Muscle layer of colon (tissue), 2 donors: Measurements from ENCODE around the gene GSTM4.

Source experiments
- H3K27ac ChIP-seq: one replicate; pipeline ENCODE4 v1.7.0; 2013; ENCODE audit warnings: low read depth, mild to moderate bottlenecking, low read length, moderate library complexity
- H3K27me3 ChIP-seq, 2 donors: one replicate each; pipeline ENCODE4 v1.7.0; 2013; ENCODE audit warnings: low read length in 2 of 2, mild to moderate bottlenecking in 2 of 2; ENCODE audit not compliant: insufficient read depth in 2 of 2, control insufficient read depth in 1 of 2
- H3K36me3 ChIP-seq: one replicate; pipeline ENCODE4 v1.7.0; 2013; ENCODE audit warnings: mild to moderate bottlenecking, low read length; ENCODE audit not compliant: insufficient read depth
- H3K4me1 ChIP-seq: one replicate; pipeline ENCODE4 v1.7.0; 2013; ENCODE audit warnings: mild to moderate bottlenecking, low read length; ENCODE audit not compliant: insufficient read depth
- H3K4me3 ChIP-seq, 2 donors: one replicate each; pipeline ENCODE4 v1.7.0; 2013; ENCODE audit warnings: low read length in 2 of 2, low read depth in 1 of 2, mild to moderate bottlenecking in 1 of 2, moderate library complexity in 1 of 2
- H3K9ac ChIP-seq: one replicate; pipeline ENCODE4 v1.7.0; 2013; ENCODE audit warnings: low read length
- H3K9me3 ChIP-seq: one replicate; pipeline ENCODE4 v1.7.0; 2013; ENCODE audit warnings: mild to moderate bottlenecking, low read length
- donor health status: abdominal sarcoma.
- donor health status: Adenocarcinoma of cecum.

GSTM4 gene

DNA sequence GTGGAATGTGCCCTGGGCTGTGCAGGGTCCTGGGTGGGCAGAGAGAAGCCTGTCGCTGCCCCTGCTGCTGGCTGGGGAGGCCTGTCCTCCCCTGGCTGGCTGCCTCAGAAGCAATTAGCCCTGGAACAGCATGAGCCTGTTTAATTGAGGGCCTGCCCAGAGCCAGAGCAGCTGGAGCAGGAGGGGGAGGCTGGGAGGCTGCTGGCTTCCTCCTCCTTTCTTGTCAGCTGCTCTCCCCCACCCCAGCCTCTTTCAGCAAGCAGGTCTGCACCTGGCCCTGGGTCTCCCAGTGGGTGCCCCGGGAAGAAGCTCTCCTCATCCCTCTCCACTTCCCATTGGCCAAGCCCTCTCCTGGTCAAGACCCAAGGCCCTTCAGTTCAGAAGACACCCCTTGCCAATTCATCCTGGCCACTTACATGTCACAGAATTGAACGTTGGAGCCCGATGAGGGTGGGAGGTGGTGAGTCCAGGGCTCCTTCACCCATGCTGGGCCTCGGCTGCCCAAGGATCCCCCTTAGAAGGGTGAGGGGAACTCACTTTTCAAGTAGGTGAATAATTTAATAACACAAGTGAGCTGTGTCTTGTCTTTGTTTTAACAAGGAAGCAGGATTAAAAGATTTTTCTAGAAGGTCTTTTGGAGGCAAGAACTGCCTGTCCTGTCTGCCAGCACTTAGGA, 23.1 kb upstream of the GSTM4 start:
- Histone ChIP-seq H3K27ac (no peak overlapping the region), H3K9me3 (no peaks in the 10 kb centered on the region), H3K36me3 (peaks cover 31% of the 10 kb centered on the region), H3K4me1 (peaks cover 11% of the 10 kb centered on the region), H3K4me3 (no peak overlapping the region), H3K27me3 (no peaks in the 10 kb centered on the region), H3K9ac (no peak overlapping the region)

DNA sequence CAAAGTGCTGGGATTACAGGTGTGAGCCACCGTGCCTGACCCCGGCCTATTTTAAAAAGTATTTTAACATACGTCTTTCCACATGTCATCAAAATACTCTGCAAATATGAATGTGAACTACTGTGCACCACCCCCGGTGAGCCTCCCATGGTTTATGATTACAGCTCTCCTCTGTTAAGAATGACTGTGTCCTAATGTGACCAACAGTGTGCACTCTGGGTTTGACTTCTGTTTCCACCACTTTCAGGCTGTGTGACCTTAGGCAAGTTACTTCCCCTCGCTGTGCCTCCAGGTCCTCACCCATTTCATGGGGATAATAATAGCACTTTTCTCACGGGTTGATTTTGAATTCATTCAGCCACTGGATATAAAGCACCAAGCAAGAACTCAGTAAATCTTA, 21.6 kb upstream of the GSTM4 start:
- Histone ChIP-seq H3K27ac (no peak overlapping the region), H3K9me3 (no peaks in the 10 kb centered on the region), H3K9ac (no peak overlapping the region), H3K4me3 (no peak overlapping the region), H3K4me1 (peaks cover 11% of the 10 kb centered on the region), H3K27me3 (no peaks in the 10 kb centered on the region), H3K36me3 (peaks cover 17% of the 10 kb centered on the region)

- H3K9ac ChIP-seq: no peak overlapping the region
- H3K36me3 ChIP-seq: peaks cover 9% of the 10 kb centered on the region
- H3K27me3 ChIP-seq: no peaks in the 10 kb centered on the region
- no peak overlapping the region for H3K27ac ChIP-seq
- no peaks in the 10 kb centered on the region for H3K9me3 ChIP-seq
- H3K4me1 ChIP-seq: peaks cover 11% of the 10 kb centered on the region
- no peak overlapping the region for H3K4me3 ChIP-seq
These were observed 20.8 kb upstream of the GSTM4 start for GRCh38 chr1:109634771-109635750.

- Histone ChIP-seq H3K36me3 (peaks cover 7% of the 10 kb centered on the region), H3K4me3 (no peak overlapping the region), H3K9me3 (no peaks in the 10 kb centered on the region), H3K4me1 (peaks cover 11% of the 10 kb centered on the region), H3K9ac (no peak overlapping the region), H3K27me3 (no peaks in the 10 kb centered on the region), H3K27ac (no peak overlapping the region)
These were observed 20.1 kb upstream of the GSTM4 start for GRCh38 chr1:109635862-109636200.

DNA sequence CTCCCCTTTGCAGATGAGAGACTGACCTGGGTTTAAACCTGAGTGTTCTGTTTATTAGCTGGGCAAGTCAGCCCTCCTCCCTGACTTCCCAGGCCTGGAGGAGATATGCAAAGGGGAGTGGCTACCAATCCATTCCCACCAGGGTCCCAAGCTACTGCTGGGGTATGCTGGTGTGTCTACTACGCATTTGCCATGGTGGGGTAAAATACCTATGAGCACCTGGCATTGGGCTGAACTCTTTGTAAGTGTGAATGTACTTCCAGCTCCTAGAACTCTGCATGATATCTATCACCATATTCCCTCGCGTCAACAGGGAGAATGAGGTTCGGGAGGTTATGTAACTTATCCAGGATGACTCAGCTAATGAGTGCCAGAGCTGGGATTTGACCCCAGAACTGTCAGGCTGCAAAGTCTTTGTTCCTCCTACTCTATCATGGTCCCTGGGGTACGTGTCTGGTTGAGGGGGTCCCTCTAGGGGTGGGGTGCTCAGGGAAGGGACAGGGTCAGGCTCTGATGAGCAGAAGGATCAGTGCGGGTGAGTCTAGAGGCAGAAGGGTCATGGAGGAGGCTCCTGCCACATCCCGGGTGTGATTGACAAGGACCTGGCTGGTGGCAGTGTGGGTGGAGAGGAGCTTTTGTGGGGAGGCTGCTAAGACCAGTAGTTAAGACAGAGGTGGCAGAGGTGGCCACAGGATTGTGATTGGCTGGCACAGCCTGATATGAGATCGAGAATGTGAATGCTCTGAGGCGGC, 19.5 kb upstream of the GSTM4 start:
- Histone ChIP-seq H3K36me3 (peaks cover 1% of the 10 kb centered on the region), H3K4me1 (peaks cover 11% of the 10 kb centered on the region), H3K4me3 (no peak overlapping the region), H3K27ac (no peak overlapping the region), H3K9ac (no peak overlapping the region), H3K9me3 (no peaks in the 10 kb centered on the region), H3K27me3 (no peaks in the 10 kb centered on the region)

DNA sequence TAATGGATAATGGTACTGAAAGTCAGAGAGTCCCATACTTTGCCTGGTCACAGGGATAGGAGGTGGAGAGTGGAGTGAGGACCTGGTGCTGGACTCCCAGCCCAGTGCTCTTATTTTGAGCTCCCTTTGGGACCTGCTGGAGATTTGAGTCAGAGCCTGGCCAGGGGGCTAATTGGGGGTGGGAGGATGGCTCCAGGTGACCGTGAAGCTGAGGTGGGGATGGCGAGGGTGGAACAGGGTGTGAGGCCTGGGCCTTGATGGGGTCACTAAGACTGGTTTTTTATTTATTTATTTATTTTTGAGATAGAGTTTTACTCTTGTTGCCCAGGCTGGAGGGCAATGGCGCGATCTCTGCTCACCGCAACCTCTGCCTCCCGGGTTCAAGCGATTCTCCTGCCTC, 18.5 kb upstream of the GSTM4 start:
- Histone ChIP-seq H3K36me3 (no peaks in the 10 kb centered on the region), H3K9ac (no peak overlapping the region), H3K27ac (no peak overlapping the region), H3K4me1 (peaks cover 11% of the 10 kb centered on the region), H3K27me3 (no peaks in the 10 kb centered on the region), H3K4me3 (no peak overlapping the region), H3K9me3 (no peaks in the 10 kb centered on the region)

DNA sequence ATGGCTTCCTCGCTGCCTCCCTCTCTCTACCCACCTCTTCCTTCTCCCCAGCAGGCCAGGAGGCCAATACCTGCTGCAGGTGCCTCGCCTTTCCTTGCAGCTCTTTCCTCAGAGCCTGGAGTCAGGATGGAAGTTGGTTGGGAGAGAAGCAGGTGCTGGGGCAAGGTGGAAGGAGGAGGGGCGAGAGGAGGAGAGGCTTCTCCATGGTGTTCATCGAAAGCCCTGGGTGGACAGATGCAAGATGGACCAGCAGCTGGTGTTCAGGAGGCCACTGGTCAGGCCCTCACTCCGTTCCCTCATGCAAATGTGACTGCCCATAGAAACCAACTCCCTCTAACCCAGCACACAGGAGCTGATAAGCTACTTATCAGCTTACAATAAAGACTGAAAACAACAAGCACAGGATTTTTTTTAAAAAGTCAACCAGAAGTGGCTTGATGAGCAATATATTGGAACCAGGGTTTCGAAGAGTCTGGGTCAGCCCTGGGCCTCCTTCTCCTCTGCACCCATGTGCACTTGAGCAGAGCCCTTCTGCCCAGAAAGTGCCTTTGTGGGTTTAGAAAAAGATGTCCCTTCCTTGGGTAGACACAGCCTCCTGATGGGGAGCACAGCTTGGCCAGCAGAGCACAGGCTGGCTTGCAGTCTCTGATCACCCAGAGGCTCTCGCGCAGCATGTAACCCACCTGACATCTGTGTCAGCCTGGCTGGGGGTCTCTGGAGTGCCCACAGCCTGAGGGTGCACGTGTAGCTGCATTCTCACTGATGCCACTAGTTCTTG, 16.6 kb upstream of the GSTM4 start:
- H3K4me3 ChIP-seq: no peak overlapping the region
- H3K27me3 ChIP-seq: no peaks in the 10 kb centered on the region
- H3K4me1 ChIP-seq: peaks cover 19% of the 10 kb centered on the region
- no peak overlapping the region for H3K9ac ChIP-seq
- no peaks in the 10 kb centered on the region for H3K36me3 ChIP-seq
- no peaks in the 10 kb centered on the region for H3K9me3 ChIP-seq
- H3K27ac ChIP-seq: no peak overlapping the region

- Histone ChIP-seq H3K4me1 (peaks cover 19% of the 10 kb centered on the region), H3K27ac (no peak overlapping the region), H3K4me3 (no peak overlapping the region), H3K9me3 (no peaks in the 10 kb centered on the region), H3K9ac (no peak overlapping the region), H3K27me3 (no peaks in the 10 kb centered on the region), H3K36me3 (no peaks in the 10 kb centered on the region)
These were observed 16.1 kb upstream of the GSTM4 start for GRCh38 chr1:109639841-109640184.

- Histone ChIP-seq H3K27ac (no peak overlapping the region), H3K9ac (no peak overlapping the region)
These were observed 15.5 kb upstream of the GSTM4 start for GRCh38 chr1:109640285-109640865.

DNA sequence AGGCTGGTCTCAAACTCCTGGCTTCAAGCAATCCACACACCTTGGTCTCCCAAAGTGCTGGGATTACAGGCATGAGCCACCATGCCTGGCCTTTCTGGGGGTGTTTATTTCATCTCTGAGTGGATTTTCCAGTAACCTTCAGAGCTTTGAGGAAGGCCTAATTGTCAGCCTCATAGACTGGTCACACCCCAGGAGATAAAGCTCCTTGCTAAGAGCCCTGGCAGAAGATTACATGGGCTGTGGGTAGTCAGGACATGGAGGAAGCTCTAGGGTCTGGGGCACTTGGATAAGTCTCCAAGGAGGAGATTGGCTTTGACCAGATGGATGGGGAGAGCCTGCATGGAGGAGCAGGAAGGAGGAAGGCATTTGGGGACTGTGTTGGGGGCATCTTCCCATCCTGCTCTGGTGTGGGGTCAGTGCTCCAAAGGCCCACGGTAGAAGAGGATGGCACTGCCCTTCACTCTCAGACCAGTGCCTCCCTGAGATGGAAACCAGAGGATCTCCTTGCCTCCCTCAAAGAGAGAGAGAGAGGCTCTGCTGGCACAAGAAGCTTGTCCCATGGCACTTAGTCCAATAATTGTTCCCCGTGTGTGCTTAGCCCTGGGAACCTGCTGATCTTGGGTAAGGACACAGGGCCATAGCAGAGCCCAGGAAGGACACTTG, 14.7 kb upstream of the GSTM4 start:
- Histone ChIP-seq H3K4me1 (peaks cover 13% of the 10 kb centered on the region), H3K27me3 (no peaks in the 10 kb centered on the region), H3K9me3 (no peaks in the 10 kb centered on the region), H3K9ac (no peak overlapping the region), H3K27ac (no peak overlapping the region), H3K4me3 (no peak overlapping the region), H3K36me3 (no peaks in the 10 kb centered on the region)

More at GRCh38 chr1:109640285-109640865, 15.5 kb upstream of the GSTM4 start:
- Histone ChIP-seq H3K4me3 (no peak overlapping the region), H3K9me3 (no peaks in the 10 kb centered on the region), H3K36me3 (no peaks in the 10 kb centered on the region), H3K27me3 (no peaks in the 10 kb centered on the region), H3K4me1 (peaks cover 19% of the 10 kb centered on the region)
